ENCODE data around the gene EEFSEC.

EEFSEC gene

DNA sequence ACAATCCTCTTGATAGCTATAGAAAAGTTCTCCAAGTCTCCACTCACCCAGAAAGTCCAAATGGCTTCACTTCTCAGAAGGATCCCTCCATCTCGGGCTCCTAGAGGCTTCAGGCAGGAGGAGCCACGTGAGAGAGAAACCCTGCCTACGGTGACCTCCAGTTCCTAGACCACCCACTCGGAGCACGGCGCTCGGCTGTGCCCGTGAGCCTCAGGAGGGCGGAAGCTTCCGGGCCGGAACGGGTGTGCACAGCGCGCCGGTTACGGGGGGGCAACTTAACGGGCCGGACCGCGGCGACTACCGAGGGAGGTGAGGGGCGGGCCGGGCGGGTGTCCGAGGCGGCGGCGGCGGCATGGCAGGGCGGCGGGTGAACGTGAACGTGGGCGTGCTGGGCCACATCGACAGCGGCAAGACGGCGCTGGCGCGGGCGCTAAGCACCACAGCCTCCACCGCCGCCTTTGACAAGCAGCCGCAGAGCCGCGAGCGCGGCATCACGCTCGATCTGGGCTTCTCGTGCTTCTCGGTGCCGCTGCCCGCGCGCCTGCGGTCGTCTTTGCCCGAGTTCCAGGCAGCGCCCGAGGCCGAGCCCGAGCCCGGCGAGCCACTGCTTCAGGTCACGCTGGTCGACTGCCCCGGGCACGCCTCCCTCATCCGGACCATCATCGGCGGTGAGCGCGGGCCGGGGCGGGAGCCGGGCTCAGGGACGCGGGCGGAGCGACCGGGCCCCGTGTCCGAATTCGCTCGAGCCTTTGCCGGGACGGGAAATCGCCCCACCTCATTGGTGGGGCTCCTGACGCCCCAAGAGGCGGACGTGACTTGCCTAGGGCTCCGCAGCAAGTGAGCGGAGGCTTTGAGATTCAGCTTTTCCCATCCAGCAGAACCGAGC, at the start of gene EEFSEC:
TSS of gene EEFSEC (plus strand) at position 326 of the 886 bp plus-strand sequence. CDS start at position 353, 27 bp downstream.
- Mint-ChIP-seq H3K36me3 (peaks cover 18% of the 10 kb centered on the region), H3K4me3 (peak within 1 kb of the TSS; percentile 96), H3K27me3 (no peaks in the 10 kb centered on the region), H3K4me1 (peaks cover 38% of the 10 kb centered on the region), H3K27ac (peak within 1 kb of the TSS; percentile 99), H3K9me3 (no peaks in the 10 kb centered on the region)

DNA sequence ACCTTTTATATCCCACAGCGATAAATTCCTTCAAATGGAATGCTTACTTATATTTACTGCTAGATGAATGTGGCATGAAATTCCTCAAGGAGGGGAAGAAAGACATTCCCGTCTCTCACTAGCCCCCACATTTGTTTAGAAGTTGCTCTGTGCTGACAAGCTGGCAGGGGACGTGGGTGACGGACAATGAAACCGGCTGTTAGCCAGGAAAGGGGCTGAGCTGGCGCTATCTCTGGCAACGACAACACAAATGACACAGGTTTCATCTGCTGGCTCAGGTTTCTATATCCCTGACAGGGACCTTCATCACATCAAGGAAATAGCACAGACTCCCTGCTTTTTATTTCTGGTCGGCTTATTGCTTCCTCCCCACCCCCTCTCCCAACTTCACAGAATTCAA, 45.4 kb upstream of the EEFSEC start:
- H3K4me1 Mint-ChIP-seq, result peaks cover 18% of the 10 kb centered on the region
- H3K27ac Mint-ChIP-seq, result no peak overlapping the region
- peaks cover 22% of the 10 kb centered on the region for H3K36me3 Mint-ChIP-seq
- H3K27me3 Mint-ChIP-seq, result no peaks in the 10 kb centered on the region
- no peak overlapping the region for H3K4me3 Mint-ChIP-seq
- H3K9me3 Mint-ChIP-seq, result no peaks in the 10 kb centered on the region

DNA sequence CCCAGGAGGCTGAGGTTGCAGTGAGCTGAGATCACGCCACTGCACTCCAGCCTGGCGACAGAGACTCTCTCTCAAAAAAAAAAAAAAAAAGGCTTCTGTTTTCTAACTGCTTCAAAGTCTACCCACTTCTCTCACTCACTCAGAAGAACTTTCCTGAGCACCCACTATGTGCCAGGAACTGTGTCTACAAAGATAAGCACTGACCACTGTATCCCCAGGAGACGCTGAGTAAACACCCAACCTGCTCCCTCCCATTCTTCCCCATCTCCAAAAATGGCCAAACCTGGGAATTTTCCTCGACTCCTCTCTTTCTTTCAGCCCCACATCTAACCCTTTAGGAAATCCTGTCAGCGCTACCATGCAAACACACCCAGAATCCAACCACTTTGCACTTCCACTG, 42.1 kb upstream of the EEFSEC start:
- H3K9me3 Mint-ChIP-seq, result no peaks in the 10 kb centered on the region
- H3K4me3 Mint-ChIP-seq, result no peak overlapping the region
- H3K27me3 Mint-ChIP-seq, result no peaks in the 10 kb centered on the region
- peaks cover 44% of the 10 kb centered on the region for H3K4me1 Mint-ChIP-seq
- H3K27ac Mint-ChIP-seq, result no peak overlapping the region
- peaks cover 26% of the 10 kb centered on the region for H3K36me3 Mint-ChIP-seq

GRCh38 chr3:128112357-128112968, 40.8 kb upstream of the EEFSEC start:
- Mint-ChIP-seq H3K36me3 (peaks cover 30% of the 10 kb centered on the region), H3K9me3 (no peaks in the 10 kb centered on the region), H3K27ac (peak overlapping the region; percentile 90), H3K4me3 (peak overlapping the region; percentile 43), H3K4me1 (peaks cover 52% of the 10 kb centered on the region), H3K27me3 (no peaks in the 10 kb centered on the region)

DNA sequence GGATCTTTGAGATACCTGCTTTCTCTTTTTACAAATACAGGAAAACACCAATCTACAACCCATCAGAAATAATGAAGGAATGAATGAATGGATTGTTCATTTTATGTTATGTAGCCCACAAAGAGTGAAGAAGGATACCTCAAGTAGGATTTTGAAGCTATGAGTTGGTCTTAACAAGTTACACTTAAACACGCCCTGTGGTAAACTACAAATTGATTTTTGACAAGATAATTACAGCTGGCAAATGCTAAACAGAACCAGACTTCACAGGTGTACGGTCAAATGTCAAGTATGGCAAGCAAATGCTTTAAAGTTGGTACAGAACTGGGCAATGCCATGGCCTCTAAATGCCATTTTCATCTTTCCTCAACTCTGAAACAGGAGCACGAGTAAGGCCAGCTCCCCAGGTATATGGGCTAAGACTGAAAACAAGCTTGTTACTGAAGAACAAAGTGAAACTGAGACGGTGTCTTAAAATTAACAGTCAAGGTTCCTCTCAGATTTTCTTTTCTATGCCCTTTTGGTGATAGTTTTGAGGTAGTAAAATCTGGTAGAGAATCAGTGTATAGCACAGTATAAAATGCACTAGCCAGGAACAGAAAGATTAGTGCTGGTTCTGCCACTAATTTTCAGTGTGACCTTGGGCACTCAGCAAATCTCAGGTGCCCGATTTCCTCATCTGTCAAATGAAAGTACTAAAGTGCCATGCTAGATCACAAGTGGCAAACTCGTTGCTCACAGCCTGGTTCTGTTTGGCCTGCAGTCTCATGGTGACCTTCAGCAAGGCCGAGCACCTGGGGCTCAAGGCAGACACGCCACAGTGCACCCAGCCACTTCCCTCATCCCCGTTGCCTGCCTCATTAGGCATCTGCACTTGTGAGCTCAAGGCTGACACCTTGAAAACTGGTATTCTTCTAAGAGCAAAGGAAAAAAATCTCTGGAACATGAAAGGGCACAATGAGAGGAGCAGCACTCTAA, 39.2 kb upstream of the EEFSEC start:
- Mint-ChIP-seq H3K27ac (peak overlapping the region; percentile 12), H3K27me3 (no peaks in the 10 kb centered on the region), H3K9me3 (no peaks in the 10 kb centered on the region), H3K36me3 (peaks cover 38% of the 10 kb centered on the region), H3K4me1 (peaks cover 66% of the 10 kb centered on the region), H3K4me3 (no peak overlapping the region)

DNA sequence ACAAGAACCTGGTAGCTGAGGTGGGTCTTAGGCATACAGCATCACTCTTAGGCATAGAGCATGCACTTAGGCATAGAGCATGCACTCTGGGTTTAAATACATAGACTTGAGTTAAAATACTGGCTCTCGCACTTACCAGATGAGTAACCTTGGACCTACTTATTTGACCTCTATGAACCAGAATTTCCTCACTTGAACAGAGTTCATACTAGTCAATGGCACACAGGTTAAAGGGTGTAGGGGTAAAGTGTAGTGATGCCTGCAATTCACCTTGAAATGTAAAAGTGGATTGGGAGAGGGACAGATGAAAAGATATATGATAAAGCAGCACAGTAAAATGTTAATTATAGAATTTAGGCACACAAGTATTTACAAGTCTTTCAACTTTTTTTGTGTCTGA, 31.3 kb upstream of the EEFSEC start:
- Mint-ChIP-seq H3K9me3 (no peaks in the 10 kb centered on the region), H3K4me1 (peaks cover 46% of the 10 kb centered on the region), H3K36me3 (peaks cover 26% of the 10 kb centered on the region), H3K27me3 (no peaks in the 10 kb centered on the region), H3K27ac (peak overlapping the region; percentile 47), H3K4me3 (peak overlapping the region; percentile 99)

- no peaks in the 10 kb centered on the region for H3K27me3 Mint-ChIP-seq
- peaks cover 19% of the 10 kb centered on the region for H3K36me3 Mint-ChIP-seq
- H3K4me3 Mint-ChIP-seq, result peak overlapping the region; percentile 99
- H3K27ac Mint-ChIP-seq, result peak overlapping the region; percentile 98
- peaks cover 37% of the 10 kb centered on the region for H3K4me1 Mint-ChIP-seq
- H3K9me3 Mint-ChIP-seq, result no peaks in the 10 kb centered on the region
Measured at GRCh38 chr3:128123156-128123537, 30.1 kb upstream of the EEFSEC start.

DNA sequence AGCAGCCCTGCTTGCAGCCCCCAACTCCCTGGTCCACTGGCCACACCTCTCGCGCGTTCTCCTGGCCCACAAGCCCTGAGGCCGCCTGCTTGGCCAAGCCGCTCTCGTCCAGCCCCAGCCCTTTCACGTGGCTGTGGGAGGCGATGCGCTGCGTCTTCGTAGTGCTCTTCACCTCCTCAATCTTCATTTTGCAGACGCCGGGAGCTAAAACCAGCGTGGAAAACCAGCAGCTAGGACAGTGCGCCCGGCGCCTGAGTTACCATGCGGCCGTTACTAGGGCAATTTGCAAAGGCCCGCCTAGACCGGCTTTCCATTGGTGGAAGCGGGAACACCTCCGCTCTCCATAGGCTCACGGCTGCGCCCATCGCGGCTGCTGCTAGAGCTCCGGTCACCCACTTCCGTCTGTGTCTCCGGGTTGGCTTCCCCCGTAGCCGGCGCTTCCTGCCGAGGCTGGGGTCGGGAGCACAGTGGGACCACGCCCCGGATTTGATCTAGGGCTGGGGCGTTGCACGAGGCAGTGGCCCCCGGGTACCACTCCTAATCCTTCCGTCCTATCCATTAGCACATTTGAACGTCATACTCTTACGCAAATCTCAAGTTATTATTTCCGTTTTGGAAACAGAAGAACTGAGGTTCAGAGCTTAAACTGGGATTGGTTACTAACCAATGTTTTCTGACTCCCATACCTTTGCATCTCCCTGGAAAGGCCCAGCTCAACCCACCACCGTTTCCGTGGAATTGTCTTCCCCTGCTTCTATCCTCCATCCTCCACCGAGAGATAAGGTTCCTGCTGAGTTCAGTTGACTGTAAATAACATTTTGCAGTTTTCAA, 29.5 kb upstream of the EEFSEC start, which contains the start of gene RUVBL1:
TSS of gene RUVBL1 (minus strand) at position 275 of the 831 bp plus-strand sequence. CDS start at position 187, 88 bp downstream.
- Mint-ChIP-seq H3K27ac (peak within 1 kb of the TSS; percentile 98), H3K9me3 (no peaks in the 10 kb centered on the region), H3K4me3 (peak within 1 kb of the TSS; percentile 99)

GRCh38 chr3:128127236-128127635, 26.0 kb upstream of the EEFSEC start:
- H3K36me3 Mint-ChIP-seq, result peaks cover 3% of the 10 kb centered on the region
- peaks cover 14% of the 10 kb centered on the region for H3K4me1 Mint-ChIP-seq
- H3K9me3 Mint-ChIP-seq, result no peaks in the 10 kb centered on the region
- H3K27me3 Mint-ChIP-seq, result no peaks in the 10 kb centered on the region
- no peak overlapping the region for H3K4me3 Mint-ChIP-seq
- peak overlapping the region; percentile 20 for H3K27ac Mint-ChIP-seq

More for the DNA sequence above, 29.5 kb upstream of the EEFSEC start, which contains the start of gene RUVBL1:
- peaks cover 31% of the 10 kb centered on the region for H3K4me1 Mint-ChIP-seq
- H3K27me3 Mint-ChIP-seq, result no peaks in the 10 kb centered on the region
- H3K36me3 Mint-ChIP-seq, result peaks cover 13% of the 10 kb centered on the region

DNA sequence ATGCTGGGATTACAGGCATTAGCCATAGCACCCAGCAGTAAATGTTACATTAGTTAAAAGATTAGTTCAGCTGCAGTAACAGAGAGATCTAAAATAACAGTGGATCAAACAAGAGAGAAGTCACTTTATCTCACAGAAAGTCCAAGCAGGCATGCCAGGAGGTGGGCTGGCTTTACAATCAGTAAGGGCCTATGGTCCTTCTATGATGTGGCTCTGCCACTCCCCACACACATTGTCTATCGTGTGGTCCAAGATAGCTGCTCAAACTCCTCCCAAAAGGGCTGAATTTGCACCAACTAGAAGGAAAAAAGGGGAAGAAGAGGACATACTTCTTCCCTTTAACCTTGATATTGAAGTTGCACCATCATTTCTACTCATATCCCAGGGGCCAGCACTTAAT, 25.0 kb upstream of the EEFSEC start:
- Mint-ChIP-seq H3K27ac (no peak overlapping the region), H3K36me3 (peaks cover 3% of the 10 kb centered on the region), H3K27me3 (no peaks in the 10 kb centered on the region), H3K4me3 (no peak overlapping the region), H3K9me3 (no peaks in the 10 kb centered on the region), H3K4me1 (peaks cover 14% of the 10 kb centered on the region)

GRCh38 chr3:128131897-128132646, 21.2 kb upstream of the EEFSEC start:
- Mint-ChIP-seq H3K4me3 (no peak overlapping the region), H3K27ac (no peak overlapping the region), H3K27me3 (no peaks in the 10 kb centered on the region), H3K36me3 (peaks cover 1% of the 10 kb centered on the region), H3K4me1 (no peaks in the 10 kb centered on the region), H3K9me3 (no peaks in the 10 kb centered on the region)

DNA sequence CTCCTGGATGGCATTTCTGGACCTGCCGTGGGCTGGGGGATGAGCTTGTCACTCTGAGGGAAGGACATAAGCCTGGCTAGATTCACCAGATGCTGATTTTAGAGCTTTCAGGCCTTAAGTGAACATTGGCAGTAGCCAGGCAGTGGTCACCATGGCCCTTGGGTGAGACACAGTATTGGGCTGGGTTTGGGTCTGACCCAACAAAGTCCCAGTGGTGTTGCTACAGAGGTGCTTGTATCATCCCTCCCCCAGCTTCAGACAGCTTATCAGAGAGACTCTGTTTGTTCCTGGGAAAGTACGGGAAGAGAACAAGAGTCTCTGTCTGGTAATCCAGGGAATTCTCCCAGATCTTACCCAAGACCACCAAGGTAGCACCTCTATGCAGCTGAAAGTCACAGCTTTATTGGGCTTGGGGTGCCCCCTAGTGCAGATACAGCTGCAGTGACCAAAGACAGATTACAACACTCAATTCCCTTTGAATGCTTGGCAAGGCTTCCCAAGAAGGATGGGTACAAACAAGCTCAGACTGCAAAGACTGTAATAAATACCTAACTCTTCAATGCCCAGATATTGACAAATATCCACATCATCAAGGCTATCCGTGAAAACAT, 19.9 kb upstream of the EEFSEC start:
- Mint-ChIP-seq H3K9me3 (no peaks in the 10 kb centered on the region), H3K4me3 (no peak overlapping the region), H3K27ac (no peak overlapping the region)

DNA sequence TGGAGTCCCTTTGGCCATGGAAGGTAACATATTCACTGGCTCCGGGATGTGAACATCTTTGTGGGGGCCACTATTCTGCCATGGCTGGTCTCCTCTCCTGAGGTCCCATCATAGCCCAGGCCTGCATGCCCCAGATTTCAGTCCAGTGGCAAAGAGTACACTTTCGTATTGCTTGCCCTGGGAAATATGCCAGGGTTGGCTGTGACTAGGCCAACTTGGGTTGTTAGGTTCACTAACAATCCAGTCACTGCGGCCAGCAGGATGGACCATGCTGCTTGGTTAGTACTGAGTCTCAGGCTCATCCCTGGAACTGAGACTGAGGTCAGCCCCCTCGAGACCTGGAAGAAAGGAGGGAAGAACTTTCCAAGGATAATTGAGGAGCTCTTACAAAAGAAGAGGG, 9.8 kb upstream of the EEFSEC start:
- Mint-ChIP-seq H3K27ac (no peak overlapping the region), H3K4me1 (no peaks in the 10 kb centered on the region), H3K36me3 (peaks cover 5% of the 10 kb centered on the region), H3K9me3 (no peaks in the 10 kb centered on the region), H3K4me3 (no peak overlapping the region), H3K27me3 (no peaks in the 10 kb centered on the region)

More for the DNA sequence above, 19.9 kb upstream of the EEFSEC start:
- no peaks in the 10 kb centered on the region for H3K4me1 Mint-ChIP-seq
- no peaks in the 10 kb centered on the region for H3K27me3 Mint-ChIP-seq
- H3K36me3 Mint-ChIP-seq, result peaks cover 1% of the 10 kb centered on the region

Measured in activated naive CD4-positive, alpha-beta T cell treated with anti-CD3 and anti-CD28 coated beads, Interleukin-2, amount 50 U/mL, for 24 hours (primary cell).